ENCODE results near the gene FAM219A.

Gene FAM219A

DNA sequence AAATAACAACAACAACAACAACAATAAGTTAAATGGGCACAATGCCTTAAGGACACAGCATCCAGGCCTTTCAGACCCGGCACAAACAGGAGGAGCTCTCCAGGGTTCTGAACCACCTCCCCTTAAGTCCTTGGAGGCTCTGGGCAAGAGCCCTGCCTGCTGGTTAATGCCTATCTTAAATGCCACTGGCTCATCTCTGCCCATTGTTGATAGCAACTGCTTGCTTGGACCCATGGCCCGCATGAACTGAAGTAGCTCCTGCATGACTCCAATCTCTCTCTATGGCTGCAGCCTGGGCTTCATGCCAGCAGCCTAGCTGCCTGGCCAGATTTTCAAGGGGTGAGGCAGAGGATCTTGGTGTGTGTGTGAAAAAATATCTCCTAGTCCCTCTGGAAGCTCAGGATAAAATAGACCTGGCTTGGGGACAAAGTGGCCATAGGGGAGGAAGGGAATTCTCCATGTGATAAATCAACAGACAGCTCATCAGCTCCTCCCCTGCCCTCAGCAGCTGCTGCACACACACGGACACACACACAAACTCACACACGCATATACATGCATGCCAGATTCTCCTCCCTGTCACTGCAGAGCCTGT lies 27.4 kb downstream of the FAM219A start:
- H3K27ac ChIP-seq, result no peak overlapping the region
- H3K27me3 ChIP-seq, result no peaks in the 10 kb centered on the region
- peaks cover 0 to 35% (median 15%) of the 10 kb centered on the region in 11 experiments; a peak in 9 of 22 replicates for H3K36me3 ChIP-seq
- TF ChIP-seq Cebpa-rat (IDR thresholded peaks at IDR 0.05), result no peak
- no peaks in the 10 kb centered on the region for H3K9me3 ChIP-seq (replicated peaks in 1 of 11)
- peaks cover 55 to 100% (median 95%) of the 10 kb centered on the region in 11 experiments; a peak in 21 of 22 replicates for H4K20me1 ChIP-seq
- H3K9ac ChIP-seq, result no peak overlapping the region
- no peak overlapping the region for H3K4me3 ChIP-seq
- H3K4me2 ChIP-seq, result no peak overlapping the region
- H3K4me1 ChIP-seq, result 0 out of 20 replicates have a peak, but pooled peaks cover 0 to 4% (median 0%) of the 10 kb centered on the region in 10 experiments

DNA sequence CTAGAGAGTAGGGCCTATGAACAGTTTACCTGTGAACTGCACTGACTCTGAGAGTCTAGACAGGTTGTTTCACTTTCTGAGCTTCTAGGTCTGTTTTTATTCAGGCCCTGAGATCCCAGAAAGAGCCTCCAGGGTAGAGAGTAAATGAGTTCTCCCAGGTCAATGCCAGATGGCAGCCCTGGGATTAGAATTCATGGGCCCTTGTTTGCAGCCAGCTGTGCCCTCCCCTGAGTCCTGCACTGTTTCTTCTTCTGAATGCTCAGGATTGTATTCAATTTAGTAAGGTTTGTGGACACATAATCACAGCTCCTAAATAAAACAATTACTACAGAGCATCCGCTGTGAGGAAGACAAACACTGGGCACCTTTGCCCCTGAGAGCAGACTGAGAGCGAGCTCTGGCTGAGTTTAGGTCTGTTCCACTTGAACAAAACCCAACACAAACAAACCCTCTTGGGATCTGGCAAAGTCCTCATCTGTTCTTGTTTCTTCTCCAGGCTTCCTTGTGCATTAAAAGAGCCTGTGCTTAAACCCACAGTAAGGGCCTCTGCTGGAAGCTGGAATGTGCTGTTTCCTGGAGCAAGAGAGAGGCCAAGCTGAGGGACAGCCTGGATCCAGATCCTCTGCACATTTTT lies 29.9 kb downstream of the FAM219A start:
- H3K27ac ChIP-seq, result no peak overlapping the region
- no peak for TF ChIP-seq Cebpa-rat (IDR thresholded peaks at IDR 0.05)
- no peaks in the 10 kb centered on the region for H3K9me3 ChIP-seq (replicated peaks in 1 of 11)
- no peak overlapping the region for H3K4me3 ChIP-seq
- H3K36me3 ChIP-seq, result peaks cover 0 to 35% (median 15%) of the 10 kb centered on the region in 11 experiments; a peak in 9 of 22 replicates
- peaks cover 0 to 13% (median 3%) of the 10 kb centered on the region in 10 experiments; a peak in 3 of 20 replicates for H3K4me1 ChIP-seq
- no peak overlapping the region for H3K4me2 ChIP-seq
- peaks cover 45 to 100% (median 88%) of the 10 kb centered on the region in 11 experiments; a peak in 21 of 22 replicates for H4K20me1 ChIP-seq
- H3K27me3 ChIP-seq, result no peaks in the 10 kb centered on the region
- H3K9ac ChIP-seq, result no peak overlapping the region

DNA sequence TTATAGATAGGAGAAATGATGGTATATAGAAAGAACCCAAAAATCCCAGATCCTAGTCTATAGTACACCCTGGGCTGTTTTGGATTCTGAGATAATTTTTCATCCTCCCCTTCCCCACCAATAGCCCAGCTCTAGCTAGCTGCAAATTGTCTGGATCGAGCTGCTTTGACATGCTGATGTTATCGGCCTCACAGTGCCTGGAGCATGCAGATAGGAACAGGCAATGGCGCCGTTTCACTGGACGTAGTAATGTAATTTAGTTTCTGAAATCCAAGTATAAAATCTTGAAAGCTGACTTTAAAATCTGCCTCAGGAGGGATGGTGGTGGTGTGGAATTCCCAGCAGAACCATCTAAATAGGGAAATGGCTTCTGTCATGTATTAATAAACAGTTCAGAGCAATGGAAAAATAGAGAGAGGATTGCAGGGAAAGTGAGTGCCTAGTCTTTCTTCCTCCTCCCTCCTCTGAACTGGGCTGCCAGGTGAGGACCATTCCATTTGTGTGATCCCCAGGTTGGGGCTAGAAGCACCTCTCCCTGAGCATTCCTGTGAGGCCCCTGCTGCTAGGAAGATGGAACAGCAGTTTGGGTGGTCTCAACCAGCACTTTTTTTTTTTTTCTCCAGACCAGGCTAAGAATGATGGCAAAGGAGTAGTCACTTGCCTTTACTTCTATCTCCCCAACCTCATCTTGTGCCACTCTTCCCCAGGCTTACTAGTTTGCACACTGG lies 31.9 kb downstream of the FAM219A start:
- TF ChIP-seq Cebpa-rat (IDR thresholded peaks at IDR 0.05), result no peak
- no peaks in the 10 kb centered on the region for H3K9me3 ChIP-seq (replicated peaks in 1 of 11)
- H3K4me3 ChIP-seq, result no peak overlapping the region
- H3K9ac ChIP-seq, result no peak overlapping the region
- no peak overlapping the region for H3K4me2 ChIP-seq
- no peaks in the 10 kb centered on the region for H3K27me3 ChIP-seq
- H3K36me3 ChIP-seq, result peaks cover 0 to 28% (median 15%) of the 10 kb centered on the region in 11 experiments; a peak in 8 of 22 replicates
- no peak overlapping the region for H3K27ac ChIP-seq
- H4K20me1 ChIP-seq, result peaks cover 26 to 100% (median 88%) of the 10 kb centered on the region in 11 experiments; a peak in 21 of 22 replicates
- peaks cover 0 to 25% (median 12%) of the 10 kb centered on the region in 10 experiments; a peak in 12 of 20 replicates for H3K4me1 ChIP-seq

DNA sequence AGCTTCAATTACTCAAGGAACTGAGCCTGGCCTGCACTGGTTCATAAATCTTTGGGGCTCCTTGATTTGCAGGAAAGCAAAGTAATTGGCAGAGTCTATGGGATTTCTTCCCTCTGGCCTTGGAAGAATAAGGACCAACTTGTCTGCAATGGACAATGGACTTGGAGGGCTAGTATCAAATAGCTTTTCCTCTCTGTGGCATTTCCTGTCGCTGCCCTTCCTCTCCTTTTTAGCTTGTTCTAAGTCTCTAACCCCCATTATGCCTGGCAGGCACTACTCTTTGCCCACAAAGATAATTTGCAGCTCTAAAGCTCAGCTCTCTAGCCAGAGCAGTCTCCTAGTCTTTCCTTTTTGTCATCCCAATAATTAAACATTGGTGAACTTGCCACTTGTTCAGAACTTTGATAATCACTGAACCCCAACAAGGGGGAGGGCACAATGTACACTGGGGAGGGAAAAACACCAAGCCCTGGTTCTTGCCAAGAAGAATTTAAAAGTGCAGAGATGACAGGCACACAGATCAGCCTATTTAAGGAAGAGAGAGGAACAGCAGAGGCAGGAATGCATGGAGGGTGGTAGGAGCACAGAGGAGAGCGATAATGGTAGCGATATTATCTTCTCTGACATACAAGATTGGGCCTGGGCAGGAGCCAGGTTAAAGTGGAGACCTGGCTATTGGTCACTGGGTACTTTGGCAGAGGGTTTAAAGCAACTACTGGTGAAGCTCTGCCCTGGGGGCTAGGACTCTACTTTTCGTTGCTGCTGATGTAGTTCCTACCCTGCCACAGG lies 38.5 kb downstream of the FAM219A start:
- Histone ChIP-seq H3K9me3 (replicated peaks in 1 of 11) (no peaks in the 10 kb centered on the region), H3K4me1 (peaks cover 0 to 24% (median 12%) of the 10 kb centered on the region in 10 experiments; a peak in 12 of 20 replicates)
- TF ChIP-seq Cebpa-rat (IDR thresholded peaks at IDR 0.05), result no peak

DNA sequence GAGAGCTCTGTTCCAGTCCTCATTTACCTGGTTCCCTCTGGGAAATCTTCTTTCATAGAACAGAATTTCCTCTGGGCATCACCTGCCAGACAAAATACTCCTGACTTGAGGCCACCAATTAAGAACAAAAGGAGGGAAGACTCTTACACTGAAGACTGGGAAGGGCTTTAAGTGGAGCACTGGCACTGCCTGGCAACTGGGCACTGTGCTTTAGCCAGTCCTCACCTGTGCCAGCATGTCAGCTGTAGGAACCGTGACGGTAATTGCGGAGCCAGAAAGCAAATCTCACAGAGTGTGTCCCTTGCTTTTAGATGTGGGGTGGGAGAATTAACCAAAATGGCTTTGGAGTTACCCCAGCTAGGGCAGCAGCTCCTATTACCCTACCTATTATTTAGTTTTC lies 40.6 kb downstream of the FAM219A start:
- Histone ChIP-seq H3K4me3 (no peak overlapping the region), H3K27ac (no peak overlapping the region), H3K9me3 (replicated peaks in 1 of 11) (no peaks in the 10 kb centered on the region), H3K9ac (no peak overlapping the region), H3K36me3 (peaks cover 0 to 6% (median 0%) of the 10 kb centered on the region in 11 experiments; a peak in 4 of 22 replicates), H3K4me2 (no peak overlapping the region), H4K20me1 (peaks cover 15 to 97% (median 80%) of the 10 kb centered on the region in 11 experiments; a peak in 21 of 22 replicates), H3K27me3 (no peaks in the 10 kb centered on the region), H3K4me1 (peaks cover 0 to 6% (median 3%) of the 10 kb centered on the region in 10 experiments; a peak in 11 of 20 replicates)
- TF ChIP-seq Cebpa-rat (IDR thresholded peaks at IDR 0.05), result no peak

More for the DNA sequence above, 38.5 kb downstream of the FAM219A start:
- H3K4me3 ChIP-seq, result no peak overlapping the region
- peaks cover 0 to 6% (median 0%) of the 10 kb centered on the region in 11 experiments; a peak in 4 of 22 replicates for H3K36me3 ChIP-seq
- no peak overlapping the region for H3K9ac ChIP-seq
- H4K20me1 ChIP-seq, result peaks cover 7 to 97% (median 83%) of the 10 kb centered on the region in 11 experiments; a peak in 21 of 22 replicates
- no peak overlapping the region for H3K27ac ChIP-seq
- H3K4me2 ChIP-seq, result no peak overlapping the region
- no peaks in the 10 kb centered on the region for H3K27me3 ChIP-seq

DNA sequence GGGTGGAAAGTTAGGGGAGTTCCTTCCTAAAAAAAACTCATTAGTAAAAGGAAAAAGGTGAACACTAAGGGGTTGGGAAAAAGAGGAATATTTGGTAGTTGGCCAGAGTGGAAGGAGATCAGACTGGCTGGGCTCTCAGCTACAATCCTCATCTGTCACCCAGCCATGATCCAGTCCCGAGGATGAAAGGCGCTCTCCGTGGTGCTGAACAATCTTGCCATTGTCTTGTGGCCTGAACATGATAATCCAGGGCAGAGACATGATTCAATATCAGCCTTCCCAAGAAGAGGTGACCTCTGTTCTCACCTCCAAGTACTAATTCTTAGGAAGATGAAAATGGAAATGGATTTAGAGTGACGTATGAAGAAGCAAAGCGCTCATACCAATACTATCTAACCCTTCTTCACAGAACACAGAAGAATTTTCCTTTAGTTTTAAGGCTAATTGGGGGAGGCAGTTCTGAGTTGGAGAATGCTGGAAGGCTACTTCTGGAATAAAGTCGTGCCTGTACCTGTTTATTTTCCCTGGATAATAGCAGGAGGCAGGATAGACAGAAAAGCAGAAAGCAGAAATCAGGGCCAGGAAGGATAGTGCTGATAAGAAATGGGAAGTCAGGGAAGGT lies 45.0 kb downstream of the FAM219A start:
- no peak overlapping the region for H3K27ac ChIP-seq
- H3K9me3 ChIP-seq (replicated peaks in 1 of 11), result no peaks in the 10 kb centered on the region
- no peak overlapping the region for H3K4me2 ChIP-seq
- H4K20me1 ChIP-seq, result peaks cover 19 to 97% (median 81%) of the 10 kb centered on the region in 11 experiments; a peak in 21 of 22 replicates
- H3K36me3 ChIP-seq, result peaks cover 0 to 6% (median 0%) of the 10 kb centered on the region in 11 experiments; a peak in 4 of 22 replicates
- H3K4me3 ChIP-seq, result no peak overlapping the region
- no peak for TF ChIP-seq Cebpa-rat (IDR thresholded peaks at IDR 0.05)
- no peaks in the 10 kb centered on the region; a peak in 1 of 20 replicates for H3K4me1 ChIP-seq
- H3K27me3 ChIP-seq, result no peaks in the 10 kb centered on the region
- H3K9ac ChIP-seq, result no peak overlapping the region

DNA sequence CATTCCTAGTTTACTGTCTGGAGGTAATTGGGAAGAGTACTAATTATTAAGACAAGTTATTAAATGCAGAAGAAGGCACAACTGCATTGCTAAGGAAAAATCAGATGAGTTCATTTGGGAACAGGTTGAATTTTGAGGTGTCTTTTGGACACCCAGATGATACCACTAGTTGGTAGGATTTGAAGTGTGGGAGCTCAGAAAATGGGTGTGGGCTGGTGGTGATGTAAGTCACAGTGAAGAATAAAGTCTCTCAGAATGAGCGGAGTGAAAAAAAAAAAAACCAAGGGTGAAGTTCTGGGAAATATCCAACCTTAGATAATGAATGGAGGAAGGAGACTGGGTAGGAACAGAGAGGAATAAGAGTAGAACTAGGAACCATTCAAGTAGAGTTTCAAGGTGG lies 46.0 kb downstream of the FAM219A start:
- no peaks in the 10 kb centered on the region for H3K27me3 ChIP-seq
- H3K4me1 ChIP-seq, result no peaks in the 10 kb centered on the region; a peak in 1 of 20 replicates
- H4K20me1 ChIP-seq, result peaks cover 19 to 97% (median 81%) of the 10 kb centered on the region in 11 experiments; a peak in 21 of 22 replicates
- no peak for TF ChIP-seq Cebpa-rat (IDR thresholded peaks at IDR 0.05)
- no peak overlapping the region for H3K4me3 ChIP-seq
- no peak overlapping the region for H3K4me2 ChIP-seq
- H3K9ac ChIP-seq, result no peak overlapping the region
- H3K36me3 ChIP-seq, result peaks cover 0 to 12% (median 0%) of the 10 kb centered on the region in 11 experiments; a peak in 5 of 22 replicates
- H3K9me3 ChIP-seq (replicated peaks in 1 of 11), result no peaks in the 10 kb centered on the region
- H3K27ac ChIP-seq, result no peak overlapping the region

DNA sequence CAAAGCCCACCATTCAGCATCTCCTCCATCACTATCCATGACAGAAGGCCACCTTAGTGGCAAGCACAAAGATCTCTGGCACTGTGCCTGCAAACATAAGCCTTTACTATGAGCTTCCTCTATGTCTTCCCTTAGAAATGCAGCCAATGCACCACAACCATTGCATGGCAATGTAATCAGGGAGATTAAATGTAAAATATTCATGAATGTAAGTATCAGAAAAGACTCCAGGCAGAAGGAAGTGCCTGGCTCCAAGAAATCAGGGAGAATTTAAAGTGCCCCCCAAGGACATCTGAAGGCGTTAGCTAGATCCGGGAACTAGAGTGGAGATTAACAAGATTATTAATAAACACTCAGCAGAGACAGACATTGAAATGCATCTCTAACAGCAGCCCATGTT lies 49.2 kb downstream of the FAM219A start:
- Histone ChIP-seq H3K4me1 (no peaks in the 10 kb centered on the region), H3K9me3 (replicated peaks in 1 of 11) (no peaks in the 10 kb centered on the region), H3K36me3 (peaks cover 6 to 32% (median 17%) of the 10 kb centered on the region in 11 experiments; a peak in 17 of 22 replicates), H3K9ac (no peak overlapping the region), H3K27me3 (no peaks in the 10 kb centered on the region), H4K20me1 (peaks cover 19 to 100% (median 90%) of the 10 kb centered on the region in 11 experiments; a peak in 21 of 22 replicates), H3K4me3 (no peak overlapping the region), H3K4me2 (no peak overlapping the region), H3K27ac (no peak overlapping the region)
- TF ChIP-seq Cebpa-rat (IDR thresholded peaks at IDR 0.05), result no peak

Data from BLaER1 treated with 17β-estradiol and CSF1 and Interleukin-3, amounts not matched to agents 10 nM and 100 nM (cell line).